Ishikawa (cell line): Measurements from ENCODE around the gene FERMT1.

Source experiments
- CEBPB ChIP-seq: IDR thresholded peaks from 2 replicates; pipeline ENCODE4 v1.6.1; 2012
- EGR1 ChIP-seq: IDR thresholded peaks from 2 replicates; pipeline ENCODE4 v1.6.1; 2012
- EP300 ChIP-seq: IDR thresholded peaks from 2 replicates; pipeline ENCODE4 v1.6.1; 2012; ENCODE audit warnings: borderline replicate concordance
- FOXM1 ChIP-seq: IDR thresholded peaks from 2 replicates; pipeline ENCODE4 v1.6.1; 2012; ENCODE audit warnings: low read depth, borderline replicate concordance
- MAX ChIP-seq: IDR thresholded peaks from 2 replicates; pipeline ENCODE4 v1.6.1; 2012
- NFIC ChIP-seq: IDR thresholded peaks from 2 replicates; pipeline ENCODE4 v1.6.1; 2012
- REST ChIP-seq: IDR thresholded peaks from 2 replicates; pipeline ENCODE4 v1.6.1; 2012; ENCODE audit warnings: low read depth, mild to moderate bottlenecking
- TAF1 ChIP-seq: IDR thresholded peaks from 2 replicates; pipeline ENCODE4 v1.6.1; 2012; ENCODE audit warnings: low read depth, mild to moderate bottlenecking
- TEAD4 ChIP-seq: IDR thresholded peaks from 2 replicates; pipeline ENCODE4 v1.6.1; 2012
- USF1 ChIP-seq: IDR thresholded peaks from 2 replicates; pipeline ENCODE4 v1.6.1; 2012
- YY1 ChIP-seq: IDR thresholded peaks from 2 replicates; pipeline ENCODE4 v1.6.1; 2012; ENCODE audit warnings: low read depth
- ZBTB7A ChIP-seq: IDR thresholded peaks from 2 replicates; pipeline ENCODE4 v1.6.1; 2012; ENCODE audit warnings: low read depth

GRCh38 chr20:6060213-6060612 is 62.6 kb downstream of the FERMT1 start:
- TF ChIP-seq MAX (no peak), TEAD4 (no peak), REST (no peak), YY1 (no peak), EP300 (no peak), EGR1 (no peak), CEBPB (no peak), TAF1 (no peak), USF1 (no peak), ZBTB7A (no peak), FOXM1 (no peak), NFIC (no peak)
